Astrocyte of the spinal cord (primary cell): ENCODE results near the gene INPP5F.
A peak's percentile ranks its signal among the peaks of the same experiment; 100 is the strongest.

ENCODE experiments used
- DNase-seq: peaks from one replicate; pipeline ENCODE4 v3.0.0; 2011; ENCODE audit warnings: low read depth, low spot score
- H3K4me3 ChIP-seq: 2 replicates; pipeline ENCODE4 v1.5.1; 2011; ENCODE audit warnings: low read depth, mild to moderate bottlenecking, low read length, moderate library complexity
- CTCF ChIP-seq: IDR thresholded peaks from 2 replicates; pipeline ENCODE4 v1.5.1; 2012; ENCODE audit warnings: low read depth, mild to moderate bottlenecking, low read length, inconsistent platforms
- in situ Hi-C: cut with HindIII; loops from 2 replicates; pipeline ENCODE4 v1.10.0; 2017; ENCODE audit warnings: low sequenced_read_pairs

Gene INPP5F

DNA sequence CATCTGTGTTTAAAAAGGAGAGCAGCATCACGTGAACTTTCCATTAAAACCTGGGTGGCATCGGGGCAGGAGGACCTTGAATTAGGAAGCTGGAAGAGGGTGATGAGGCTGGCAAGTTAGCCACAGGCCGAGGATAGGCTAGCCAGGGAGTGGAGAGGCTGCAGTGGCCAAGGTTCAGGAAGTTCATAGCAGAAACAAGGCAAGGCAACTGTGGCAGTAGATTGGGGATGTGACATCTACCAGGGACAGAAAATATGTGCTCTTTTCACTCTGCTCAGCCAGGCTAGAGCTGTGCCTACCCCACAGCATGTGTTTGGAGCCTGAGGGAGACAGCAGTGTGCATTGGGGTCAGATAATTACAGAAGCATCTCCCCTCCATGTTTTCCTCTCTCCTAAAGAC lies 2.2 kb upstream of the INPP5F start:
- DNase-seq: no peak
- TF ChIP-seq CTCF: no peak
- in situ Hi-C loops: no loop called here
- no peak overlapping the region for H3K4me3 ChIP-seq

DNA sequence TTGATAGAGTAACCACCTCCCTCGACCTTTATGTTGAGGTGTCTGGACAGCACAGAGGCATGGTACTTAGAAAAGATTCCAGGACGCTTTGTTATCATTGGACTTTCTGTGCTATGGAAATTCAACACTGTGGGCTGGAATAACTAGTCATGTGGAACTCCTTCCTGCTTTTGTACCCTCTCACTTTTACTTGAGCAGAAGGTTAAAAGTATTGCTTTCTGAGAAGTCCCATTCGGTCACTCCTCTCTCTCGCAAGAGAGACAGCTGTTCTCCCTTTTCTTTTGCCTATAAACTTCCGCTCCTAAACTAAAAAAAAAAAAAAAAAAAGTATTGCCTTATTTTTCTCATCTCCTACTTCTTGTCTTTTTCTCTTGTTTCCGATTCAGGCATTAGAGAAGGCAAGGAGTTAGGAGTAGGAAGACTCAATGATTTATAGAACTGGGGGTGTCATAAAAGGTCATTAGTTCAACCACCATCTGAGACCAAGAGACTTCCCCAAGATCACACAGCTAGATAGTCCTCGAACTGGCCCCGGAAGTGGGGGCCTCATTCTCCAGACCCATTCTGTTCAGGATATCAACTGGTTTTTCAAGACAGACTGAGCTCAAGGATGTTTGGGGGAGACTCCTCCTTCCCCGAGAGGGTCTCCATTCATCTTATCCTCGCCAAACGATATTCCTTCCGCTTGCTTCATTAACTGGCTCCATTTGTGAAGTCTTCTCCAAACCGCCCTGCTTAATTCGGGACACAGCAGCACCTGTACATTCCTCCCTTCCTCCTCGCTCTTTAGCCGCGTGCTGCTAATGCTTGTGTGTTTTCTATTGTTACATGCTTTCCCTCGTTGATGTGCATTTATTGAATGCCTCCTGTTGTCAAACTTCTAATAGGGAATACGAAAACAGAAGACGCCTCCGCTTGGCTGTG lies 995 bp upstream of the INPP5F start:
- H3K4me3 ChIP-seq: peak overlapping the region; percentile 47
- DNase-seq: peak; percentile 42
- in situ Hi-C loops: no loop called here
- TF ChIP-seq CTCF: no peak

DNA sequence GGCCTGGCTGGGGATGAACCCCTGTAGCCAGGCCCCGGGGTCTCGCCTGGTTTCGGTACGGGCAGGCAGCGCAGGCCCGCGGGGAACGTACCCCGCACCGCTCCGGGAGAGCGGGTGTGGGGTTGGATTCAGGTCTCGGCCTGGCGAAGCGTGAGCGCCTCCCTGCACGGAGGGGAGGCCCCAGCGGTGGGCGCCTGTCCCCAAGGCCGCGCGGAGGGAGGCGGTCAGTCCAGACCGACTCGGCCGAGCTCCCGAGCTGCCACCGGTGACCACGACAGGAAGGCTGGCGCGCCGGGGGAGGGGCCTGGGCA lies 378 bp upstream of the INPP5F start:
- in situ Hi-C loops: no loop called here
- no peak for DNase-seq
- TF ChIP-seq CTCF: no peak
- H3K4me3 ChIP-seq: peak overlapping the region; percentile 47

GRCh38 chr10:119726676-119727261 lies 919 bp downstream of the INPP5F start:
- H3K4me3 ChIP-seq: peak overlapping the region; percentile 66
- DNase-seq: no peak
- TF ChIP-seq CTCF: no peak
- in situ Hi-C loops: no loop called here

DNA sequence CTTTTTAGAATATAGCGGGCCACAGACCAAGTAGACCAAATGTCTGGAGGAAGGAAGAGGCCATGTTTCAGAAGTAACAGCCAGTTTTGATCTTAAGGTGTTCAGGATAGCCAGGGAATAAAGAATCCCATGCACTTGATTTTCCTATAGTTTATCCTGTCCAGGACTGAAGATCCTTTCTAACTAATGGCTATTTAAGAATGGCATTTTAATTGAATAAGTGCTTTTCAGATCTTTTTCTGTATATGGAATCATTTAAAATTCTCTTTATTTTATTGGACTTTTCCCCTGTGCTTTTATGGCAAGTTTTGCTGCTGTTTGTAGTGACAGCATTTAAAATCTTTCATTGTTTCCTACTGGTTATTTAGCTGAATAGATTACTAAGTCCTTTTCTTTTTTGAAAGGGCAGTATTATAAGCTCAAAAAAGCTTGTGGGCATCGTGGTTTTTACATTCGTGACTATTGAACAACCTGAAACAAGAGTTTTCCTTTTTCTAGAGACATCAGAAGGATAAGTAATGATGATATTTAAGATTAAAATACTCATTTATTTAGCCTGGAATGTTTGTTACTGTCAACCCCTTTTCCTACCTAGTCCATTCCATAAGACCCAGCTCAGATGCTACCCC lies 2.4 kb downstream of the INPP5F start:
- TF ChIP-seq CTCF: no peak
- DNase-seq: no peak
- no peak overlapping the region for H3K4me3 ChIP-seq
- in situ Hi-C loops: no loop called here

GRCh38 chr10:119734396-119735332 lies 8.8 kb downstream of the INPP5F start:
- H3K4me3 ChIP-seq: no peak overlapping the region
- peak; percentile 67 for DNase-seq
- TF ChIP-seq CTCF: no peak
- in situ Hi-C loops: no loop called here
